ENCODE results near the gene TC2N.

DNA sequence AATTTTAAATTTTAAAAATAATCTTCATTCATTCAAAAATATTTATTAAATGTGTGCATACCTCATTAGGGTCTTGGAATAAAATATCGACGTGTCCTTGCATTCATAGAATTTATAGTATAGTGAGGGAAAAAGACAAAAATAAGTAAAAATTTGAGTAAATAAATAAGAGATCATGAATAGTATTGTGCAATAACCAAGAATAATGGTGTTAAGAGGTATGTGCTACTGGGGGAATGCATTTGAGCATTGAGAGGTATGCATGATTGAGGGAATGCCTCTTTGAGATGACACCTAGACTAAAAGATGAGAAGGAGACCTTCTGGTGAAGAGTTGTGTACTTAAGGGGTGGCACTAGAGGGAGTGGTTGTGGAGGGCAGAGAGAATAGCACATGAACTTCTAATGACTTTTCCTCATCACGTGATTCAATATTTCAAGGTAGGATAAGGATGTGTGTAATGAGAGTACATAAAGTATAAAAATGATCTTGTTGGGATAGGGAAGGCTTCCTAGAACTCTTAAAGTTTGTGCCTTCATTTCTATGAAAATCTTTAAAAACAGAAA, 116.6 kb downstream of the TC2N start:
- TF ChIP-seq, protein P1, sequence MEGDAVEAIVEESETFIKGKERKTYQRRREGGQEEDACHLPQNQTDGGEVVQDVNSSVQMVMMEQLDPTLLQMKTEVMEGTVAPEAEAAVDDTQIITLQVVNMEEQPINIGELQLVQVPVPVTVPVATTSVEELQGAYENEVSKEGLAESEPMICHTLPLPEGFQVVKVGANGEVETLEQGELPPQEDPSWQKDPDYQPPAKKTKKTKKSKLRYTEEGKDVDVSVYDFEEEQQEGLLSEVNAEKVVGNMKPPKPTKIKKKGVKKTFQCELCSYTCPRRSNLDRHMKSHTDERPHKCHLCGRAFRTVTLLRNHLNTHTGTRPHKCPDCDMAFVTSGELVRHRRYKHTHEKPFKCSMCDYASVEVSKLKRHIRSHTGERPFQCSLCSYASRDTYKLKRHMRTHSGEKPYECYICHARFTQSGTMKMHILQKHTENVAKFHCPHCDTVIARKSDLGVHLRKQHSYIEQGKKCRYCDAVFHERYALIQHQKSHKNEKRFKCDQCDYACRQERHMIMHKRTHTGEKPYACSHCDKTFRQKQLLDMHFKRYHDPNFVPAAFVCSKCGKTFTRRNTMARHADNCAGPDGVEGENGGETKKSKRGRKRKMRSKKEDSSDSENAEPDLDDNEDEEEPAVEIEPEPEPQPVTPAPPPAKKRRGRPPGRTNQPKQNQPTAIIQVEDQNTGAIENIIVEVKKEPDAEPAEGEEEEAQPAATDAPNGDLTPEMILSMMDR (IDR thresholded peaks at IDR 0.05) = no peak
- no peak for TF ChIP-seq POLR2A (IDR thresholded peaks at IDR 0.05)

All from adrenal gland (tissue), 5 donors.